GM18511 (cell line): ENCODE measurements around the gene TSNAX.

ENCODE experiments used
- ATAC-seq: cut with Tn5 transposase; IDR thresholded peaks from one replicate; pipeline ENCODE4 v1.9.1; 2021; ENCODE audit warnings: mild to moderate bottlenecking, moderate library complexity; ENCODE audit not compliant: unreplicated experiment

The TSNAX gene

GRCh38 chr1:231597971-231598370 lies 69.5 kb downstream of the TSNAX start:
- no peak for ATAC-seq

- no peak for ATAC-seq
These were observed 72.0 kb downstream of the TSNAX start for GRCh38 chr1:231600458-231600976.

DNA sequence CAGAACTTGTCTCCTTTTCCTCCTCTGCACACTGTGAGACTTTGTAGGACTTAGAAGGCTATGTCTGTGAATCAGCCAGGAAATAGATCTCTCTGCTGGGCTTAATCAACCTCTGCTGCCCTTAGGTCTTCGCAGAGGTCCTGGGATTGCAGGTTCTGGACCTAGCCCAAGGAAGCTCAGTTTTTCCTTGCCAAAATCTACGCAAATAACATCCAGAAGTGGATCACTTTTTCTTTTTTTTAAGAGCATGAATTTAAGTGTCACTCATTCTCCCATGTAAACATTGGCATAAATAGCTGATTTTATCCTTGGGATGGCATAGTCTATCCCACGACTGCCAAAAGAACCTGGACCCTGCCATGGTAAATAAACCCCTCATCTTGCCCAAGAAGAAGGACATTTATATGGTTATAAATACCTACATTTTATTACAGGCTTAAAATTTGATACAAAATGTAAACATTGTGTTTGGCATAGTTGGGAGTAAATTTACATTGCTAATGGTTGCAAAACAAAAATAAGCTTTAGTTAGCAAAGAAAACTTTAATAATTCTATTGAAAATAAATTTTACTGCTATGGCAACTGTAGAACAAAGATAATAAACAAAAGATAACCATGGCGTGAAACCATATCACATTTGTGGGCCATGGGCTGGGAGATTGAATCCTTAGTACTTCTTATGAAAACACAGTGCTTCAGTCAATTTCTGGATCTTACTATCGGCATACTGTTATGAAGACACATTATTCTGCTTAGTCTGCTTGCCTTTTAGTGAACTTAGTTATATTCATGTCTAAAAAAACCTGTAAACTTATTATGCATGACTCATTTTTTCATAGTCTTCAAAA lies 73.6 kb downstream of the TSNAX start:
- ATAC-seq: no peak

DNA sequence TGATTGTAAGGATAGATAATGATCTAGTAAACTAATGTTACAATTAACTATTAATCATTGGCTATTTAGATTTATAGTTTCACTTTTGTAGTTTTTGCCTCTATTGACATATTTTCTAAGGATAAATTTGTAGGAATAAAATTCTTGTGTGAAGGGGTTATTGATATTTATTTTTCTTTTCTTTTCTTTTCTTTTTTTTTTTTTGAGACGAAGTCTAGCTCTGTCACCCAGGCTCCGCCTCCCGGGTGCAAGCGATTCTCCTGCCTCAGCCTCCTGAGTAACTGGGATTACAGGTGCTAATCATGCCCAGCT lies 74.2 kb downstream of the TSNAX start:
- ATAC-seq: no peak

GRCh38 chr1:231603598-231604275 lies 75.3 kb downstream of the TSNAX start:
- peak; percentile 69 for ATAC-seq

- ATAC-seq: no peak
These were observed 75.8 kb downstream of the TSNAX start for GRCh38 chr1:231604276-231604621.

GRCh38 chr1:231605149-231606100 lies 77.0 kb downstream of the TSNAX start:
- no peak for ATAC-seq

DNA sequence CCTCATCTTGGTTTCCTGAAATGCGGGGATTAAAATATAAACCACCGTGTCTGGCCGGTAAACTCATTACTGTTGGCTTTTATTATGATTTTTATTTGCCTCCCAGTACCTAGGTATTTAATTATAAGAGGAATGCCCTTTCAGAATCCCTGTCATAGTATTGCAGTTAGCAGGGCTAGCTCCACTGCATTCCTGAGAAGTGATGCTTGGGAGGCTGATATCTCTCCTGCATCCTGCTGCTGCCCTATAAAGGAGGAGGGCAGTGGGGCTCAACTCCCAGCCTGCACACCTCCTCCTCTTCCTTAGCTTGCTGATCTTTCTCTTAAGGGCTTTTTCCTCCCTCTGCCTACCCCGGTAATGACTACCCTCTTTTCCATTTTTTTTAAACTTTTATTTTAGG lies 78.2 kb downstream of the TSNAX start:
- no peak for ATAC-seq

GRCh38 chr1:231610388-231610787 lies 81.9 kb downstream of the TSNAX start:
- no peak for ATAC-seq

- no peak for ATAC-seq
These were observed 82.6 kb downstream of the TSNAX start for GRCh38 chr1:231611111-231611510.

DNA sequence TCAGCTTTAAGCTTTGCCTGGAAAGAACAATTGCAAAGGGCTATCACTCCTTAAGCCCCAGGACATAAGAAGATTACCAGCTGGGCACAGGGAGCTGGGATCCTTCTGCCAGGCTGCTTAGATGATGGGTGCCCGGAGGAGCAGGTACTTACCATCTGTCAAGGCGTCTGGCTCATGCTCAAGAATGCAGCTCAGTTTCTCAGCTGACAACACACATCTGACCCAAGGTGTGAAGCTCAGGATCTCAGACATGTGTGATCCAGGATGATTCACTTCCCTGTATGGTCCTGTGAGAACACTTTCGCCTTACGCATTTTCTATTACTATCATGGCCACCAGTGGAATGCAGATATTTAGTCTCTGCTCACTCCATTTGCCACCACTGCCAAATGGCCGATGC lies 83.4 kb downstream of the TSNAX start:
- no peak for ATAC-seq

DNA sequence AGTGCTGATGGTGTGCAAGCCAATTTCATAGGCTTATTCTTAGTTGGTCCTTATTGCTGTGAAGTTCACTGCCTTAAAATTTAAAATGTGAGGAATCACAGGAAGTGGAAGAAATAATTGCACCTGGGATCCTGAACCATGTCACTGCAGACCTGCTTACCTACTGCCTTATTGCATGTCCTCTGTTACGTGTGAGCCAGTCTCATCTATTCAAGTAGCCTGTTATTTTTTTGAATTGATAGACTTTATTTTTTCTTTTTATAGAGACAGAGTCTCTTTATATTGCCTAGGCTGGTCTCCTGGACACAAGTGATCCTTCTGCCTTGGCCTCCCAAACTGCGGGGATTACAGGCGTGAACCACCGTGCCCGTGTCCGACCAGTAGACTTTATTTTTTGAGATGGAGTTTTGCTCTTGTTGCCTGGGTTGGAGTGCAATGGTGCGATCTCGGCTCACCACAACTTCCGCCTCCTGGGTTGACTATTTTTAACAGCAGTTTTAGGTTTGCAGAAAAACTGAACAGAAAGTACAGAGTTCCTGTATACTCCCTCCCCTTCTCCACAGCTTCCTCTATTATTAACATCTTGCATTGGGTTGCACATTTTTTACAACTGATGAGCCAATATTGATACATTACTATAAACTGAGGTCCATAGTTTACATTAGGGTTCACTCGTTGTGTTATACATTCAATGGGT lies 84.1 kb downstream of the TSNAX start:
- ATAC-seq: peak; percentile 98

DNA sequence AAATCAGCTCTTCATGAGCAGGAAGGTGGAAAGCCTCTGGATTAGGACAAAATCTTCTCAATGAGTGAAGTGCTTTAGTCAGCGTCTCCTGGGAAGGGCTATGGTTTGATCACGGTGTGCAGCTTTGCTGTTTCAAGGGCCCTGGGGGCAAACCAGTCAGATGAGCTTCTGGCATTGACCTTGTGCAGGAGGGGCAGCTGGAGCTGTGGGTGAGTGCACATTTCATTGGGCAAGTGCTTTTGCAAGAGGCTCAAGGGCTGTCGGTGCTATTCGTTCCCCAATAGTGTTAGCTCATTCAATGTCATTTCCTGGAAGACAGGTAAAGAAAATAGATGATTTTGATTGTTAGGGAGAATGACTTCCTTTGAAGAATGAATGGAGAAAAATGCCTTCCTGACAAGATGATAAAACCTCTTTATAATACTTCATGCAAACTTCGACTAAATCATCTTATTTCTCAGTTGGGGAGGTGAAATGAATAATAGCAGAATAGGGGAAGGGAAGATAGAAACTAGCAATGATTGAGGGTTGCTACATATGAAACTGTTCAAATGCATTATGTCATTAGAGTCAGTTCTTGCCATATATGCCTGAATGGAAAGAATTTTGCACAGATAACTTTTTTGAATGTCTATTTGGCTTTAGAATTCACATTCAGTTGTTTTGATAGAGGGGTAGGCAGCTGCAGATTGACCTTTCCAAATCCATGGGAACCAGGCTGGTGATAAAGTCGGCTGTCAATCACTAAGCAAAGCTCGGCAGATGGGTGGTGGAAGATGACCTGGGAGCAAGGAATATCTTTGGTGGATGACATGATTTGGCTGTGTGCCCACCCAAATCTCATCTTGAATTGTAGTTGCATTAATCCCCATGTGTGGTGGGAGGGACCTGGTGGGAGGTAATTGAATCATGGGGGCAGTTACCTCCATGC lies 85.2 kb downstream of the TSNAX start:
- ATAC-seq: peak; percentile 27
